Thoracic aorta (tissue), 2 donors: Measurements from ENCODE around the gene TTF2. TPM values are rescaled to one million over a fixed set of nuclear protein-coding genes. Genes with fewer than 3 reads are reported as not detected.

Source experiments
- ATAC-seq: fragments of 150-250 bp; one replicate; pipeline ENCODE4 v1.8.0; 2017; ENCODE audit warnings: low read depth; ENCODE audit not compliant: insufficient number of reproducible peaks, low FRiP score
- DNase-seq: peaks from one replicate; pipeline ENCODE4 v3.0.0-alpha.2; 2020; ENCODE audit warnings: low spot score
- H3K27ac ChIP-seq, 2 donors: fragments of 200-600 bp; sonication (generic); 1 replicate in 1 of 2; 2 replicates in 1 of 2; pipeline ENCODE4 v1.5.1; 2016; ENCODE audit warnings: mild to moderate bottlenecking in 2 of 2, moderate library complexity in 2 of 2
- H3K27me3 ChIP-seq: fragments of 200-600 bp; sonication (generic); replicated peaks from 2 replicates; pipeline ENCODE4 v1.6.0; 2016; ENCODE audit warnings: mild to moderate bottlenecking; ENCODE audit not compliant: insufficient read depth
- H3K36me3 ChIP-seq: fragments of 200-600 bp; sonication (generic); one replicate; pipeline ENCODE4 v1.5.1; 2016
- H3K4me1 ChIP-seq, 2 donors: fragments of 200-600 bp; sonication (generic); 1 replicate in 1 of 2; 2 replicates in 1 of 2; pipeline versions ENCODE4 v1.5.1 to v1.6.0; 2016; ENCODE audit warnings: low read depth in 2 of 2, mild to moderate bottlenecking in 1 of 2; ENCODE audit not compliant: control insufficient read depth in 1 of 2
- H3K4me3 ChIP-seq: fragments of 200-600 bp; sonication (generic); 2 replicates; pipeline ENCODE4 v1.5.1; 2016; ENCODE audit warnings: mild to moderate bottlenecking
- H3K9me3 ChIP-seq: fragments of 200-600 bp; sonication (generic); 2 replicates; pipeline ENCODE4 v1.5.1; 2016
- CTCF ChIP-seq: fragments of 200-600 bp; sonication (generic); IDR thresholded peaks from one replicate; pipeline ENCODE4 v1.5.1; 2019; ENCODE audit warnings: antibody characterized with exemption
- total RNA-seq, 2 donors: library from RNA; depleted of rRNA; stranded (reverse); fragments of >200 nt; gene quantifications; one replicate each; pipeline versions ENCODE4 v1.1.0 to v1.2.3, GENCODE V29; 2016

TTF2 gene
- total RNA-seq, 2 donors from 2014 or later, result 28.8 to 32.1 TPM

- no peak for DNase-seq
- Histone ChIP-seq H3K9me3 (no peaks in the 10 kb centered on the region), H3K4me1 (peaks cover 0 to 3% of the 10 kb centered on the region in 2 donors), H3K4me3 (peak overlapping the region; percentile 46), H3K36me3 (no peaks in the 10 kb centered on the region), H3K27ac (peak overlapping the region in 1 of 2 donors; percentile 39), H3K27me3 (no peaks in the 10 kb centered on the region)
- ATAC-seq, result no peak
- TF ChIP-seq CTCF, result no peak
Observed at GRCh38 chr1:117051224-117052064, 8.7 kb upstream of the TTF2 start.

- ATAC-seq (no peak), DNase-seq (no peak)
- H3K4me1 ChIP-seq, result peaks cover 0 to 4% of the 10 kb centered on the region in 2 donors
Observed at GRCh38 chr1:117054068-117054467, 6.1 kb upstream of the TTF2 start.

GRCh38 chr1:117058810-117059209, 1.3 kb upstream of the TTF2 start:
- Histone ChIP-seq H3K27ac (no peak overlapping the region), H3K4me1 (peaks cover 5 to 10% of the 10 kb centered on the region in 2 donors), H3K9me3 (no peaks in the 10 kb centered on the region), H3K4me3 (no peak overlapping the region), H3K27me3 (no peaks in the 10 kb centered on the region), H3K36me3 (no peaks in the 10 kb centered on the region)
- no peak for DNase-seq
- no peak for TF ChIP-seq CTCF
- ATAC-seq, result no peak

More at GRCh38 chr1:117054068-117054467, 6.1 kb upstream of the TTF2 start:
- no peak for TF ChIP-seq CTCF
- H3K36me3 ChIP-seq, result no peaks in the 10 kb centered on the region
- no peaks in the 10 kb centered on the region for H3K27me3 ChIP-seq
- no peak overlapping the region for H3K4me3 ChIP-seq
- H3K9me3 ChIP-seq, result no peaks in the 10 kb centered on the region
- H3K27ac ChIP-seq, result no peak overlapping the region

- no peak for ATAC-seq
- Histone ChIP-seq H3K27me3 (no peaks in the 10 kb centered on the region), H3K9me3 (no peaks in the 10 kb centered on the region), H3K27ac (no peak overlapping the region), H3K4me3 (peak overlapping the region; percentile 100), H3K36me3 (no peaks in the 10 kb centered on the region), H3K4me1 (peaks cover 5 to 10% of the 10 kb centered on the region in 2 donors)
- DNase-seq, result no peak
- TF ChIP-seq CTCF, result no peak
Observed at GRCh38 chr1:117059334-117059677, 820 bp upstream of the TTF2 start.

GRCh38 chr1:117060441-117061317, 553 bp downstream of the TTF2 start:
- Histone ChIP-seq H3K27ac (peak overlapping the region; percentile 76 to 88), H3K36me3 (no peaks in the 10 kb centered on the region), H3K4me3 (peak overlapping the region; percentile 100), H3K27me3 (no peaks in the 10 kb centered on the region), H3K9me3 (no peaks in the 10 kb centered on the region), H3K4me1 (peaks cover 5 to 10% of the 10 kb centered on the region in 2 donors)
- TF ChIP-seq CTCF, result no peak
- DNase-seq (no peak), ATAC-seq (peak; percentile 22)
